GM12891 (cell line): ENCODE measurements around the gene SMIM5.

Experiments used
- DNase-seq: peaks from one replicate; pipeline ENCODE4 v3.0.0; 2011; ENCODE audit warnings: low spot score; ENCODE audit not compliant: insufficient read length
- FAIRE-seq: peaks from 2 replicates; lab custom pipeline; 2011; peaks lifted over from hg19 to GRCh38; lab: Jason Lieb, UNC
- PAX5 ChIP-seq: IDR thresholded peaks from 2 replicates; pipeline ENCODE4 v1.6.1; 2011; ENCODE audit warnings: low read length, moderate library complexity, mild to moderate bottlenecking; ENCODE audit not compliant: insufficient read depth, severe bottlenecking
- POLR2A ChIP-seq: IDR thresholded peaks from 2 replicates; pipeline ENCODE4 v1.6.1; 2011; ENCODE audit warnings: low read depth, low read length, control low read depth
- POLR2AphosphoS5 ChIP-seq: IDR thresholded peaks from 2 replicates; pipeline ENCODE4 v1.6.1; 2011; ENCODE audit warnings: low read depth, low read length, control low read depth
- POU2F2 ChIP-seq: IDR thresholded peaks from 2 replicates; pipeline ENCODE4 v1.6.1; 2011; ENCODE audit warnings: low read depth, mild to moderate bottlenecking, control low read depth, low read length, moderate library complexity
- SPI1 ChIP-seq: IDR thresholded peaks from 2 replicates; pipeline ENCODE4 v1.6.1; 2011; ENCODE audit warnings: low read depth, low read length, control low read depth
- TAF1 ChIP-seq: IDR thresholded peaks from 2 replicates; pipeline ENCODE4 v1.6.1; 2011; ENCODE audit warnings: low read depth, low read length, control low read depth

SMIM5 gene

DNA sequence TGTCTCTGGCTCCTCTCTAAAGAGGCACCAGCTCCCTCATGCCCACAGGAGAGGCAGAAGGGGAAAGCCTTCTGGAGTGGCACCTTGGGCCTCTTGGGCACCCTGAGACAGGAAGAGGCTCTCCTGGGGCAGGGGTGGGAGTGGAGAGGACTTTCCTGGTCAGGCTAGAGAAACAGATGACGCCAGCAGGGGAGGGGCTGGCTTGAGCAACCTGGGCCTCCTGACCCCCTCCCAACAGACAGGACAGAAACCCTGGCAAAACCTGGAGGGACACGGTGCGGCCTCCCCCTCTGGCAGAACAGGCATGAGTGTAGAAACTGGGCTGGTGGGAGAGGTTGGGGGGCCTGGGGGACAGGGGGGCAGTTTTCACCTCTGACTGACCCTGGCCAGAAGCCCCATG lies 6.1 kb downstream of the SMIM5 start:
- no peak for FAIRE-seq
- peak; percentile 7 for DNase-seq
- TF ChIP-seq POLR2AphosphoS5, result no peak
- TF ChIP-seq SPI1, result no peak
- TF ChIP-seq PAX5, result no peak
- TF ChIP-seq POLR2A, result no peak
- no peak for TF ChIP-seq TAF1
- no peak for TF ChIP-seq POU2F2

DNA sequence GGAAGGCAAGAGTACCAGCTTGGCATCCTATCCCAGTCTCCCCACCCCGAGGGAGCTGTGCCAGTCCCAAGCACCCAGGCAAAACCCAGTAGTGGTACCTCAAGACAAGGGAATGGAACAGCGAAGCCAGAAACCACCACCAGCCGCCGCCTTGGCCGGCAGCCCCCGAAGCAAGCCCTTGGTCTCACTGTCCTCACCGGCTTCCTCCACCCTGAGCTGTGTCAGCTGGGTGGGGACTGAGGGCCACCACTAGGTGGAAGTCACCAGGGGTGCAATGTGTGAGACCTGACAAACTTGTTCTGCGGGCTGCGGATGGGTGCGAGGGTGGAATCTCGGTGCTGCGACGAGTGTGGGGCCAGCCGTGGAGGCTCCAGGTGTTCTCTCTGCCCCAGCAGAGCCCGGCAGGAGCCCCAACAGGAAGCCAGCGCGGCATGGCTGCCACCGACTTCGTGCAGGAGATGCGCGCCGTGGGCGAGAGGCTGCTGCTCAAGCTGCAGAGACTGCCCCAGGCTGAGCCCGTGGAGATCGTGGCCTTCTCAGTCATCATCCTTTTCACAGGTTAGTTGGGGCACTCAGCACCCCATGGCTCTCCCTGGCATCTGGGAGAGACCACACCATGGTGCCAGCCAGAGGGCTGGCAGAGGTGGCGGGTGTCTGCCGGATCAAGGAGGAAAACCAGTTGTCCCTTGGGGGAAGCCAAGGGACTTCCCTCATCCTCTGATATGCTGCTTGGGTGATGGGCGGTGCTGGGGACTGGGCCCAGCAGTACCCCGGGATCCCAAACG lies 6.7 kb downstream of the SMIM5 start:
- DNase-seq, result peak; percentile 7
- TF ChIP-seq POLR2AphosphoS5, result no peak
- TF ChIP-seq TAF1, result no peak
- no peak for TF ChIP-seq SPI1
- TF ChIP-seq PAX5, result no peak
- no peak for TF ChIP-seq POLR2A
- no peak for TF ChIP-seq POU2F2
- no peak for FAIRE-seq

DNA sequence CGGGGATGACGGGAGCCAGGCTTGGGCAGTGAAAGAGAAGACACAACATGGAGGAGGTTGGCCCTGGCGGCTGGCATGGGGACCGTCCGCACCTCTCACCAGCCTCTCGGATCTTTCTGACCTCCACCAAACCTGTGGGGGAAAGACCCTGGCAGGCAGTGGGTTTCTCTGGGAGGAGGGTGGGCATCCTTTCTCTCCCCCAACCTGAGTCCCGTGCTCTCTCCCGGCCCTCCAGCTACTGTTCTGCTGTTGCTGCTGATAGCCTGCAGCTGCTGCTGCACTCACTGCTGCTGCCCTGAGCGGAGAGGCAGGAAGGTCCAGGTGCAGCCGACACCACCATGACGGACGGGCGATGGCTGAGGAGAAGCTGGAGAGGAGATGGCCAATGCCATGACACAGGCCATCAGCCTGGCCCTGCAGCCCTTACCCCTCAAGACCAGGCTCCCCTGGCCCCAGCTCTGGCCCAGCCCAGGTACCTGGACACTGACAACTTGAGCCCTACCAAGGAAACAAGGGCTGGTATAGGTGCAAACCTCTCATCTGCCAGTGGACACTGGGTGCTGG lies 7.4 kb downstream of the SMIM5 start:
- TF ChIP-seq POLR2AphosphoS5 (no peak), PAX5 (no peak), TAF1 (no peak), SPI1 (no peak), POLR2A (no peak), POU2F2 (no peak)
- FAIRE-seq, result no peak
- DNase-seq, result peak; percentile 5

DNA sequence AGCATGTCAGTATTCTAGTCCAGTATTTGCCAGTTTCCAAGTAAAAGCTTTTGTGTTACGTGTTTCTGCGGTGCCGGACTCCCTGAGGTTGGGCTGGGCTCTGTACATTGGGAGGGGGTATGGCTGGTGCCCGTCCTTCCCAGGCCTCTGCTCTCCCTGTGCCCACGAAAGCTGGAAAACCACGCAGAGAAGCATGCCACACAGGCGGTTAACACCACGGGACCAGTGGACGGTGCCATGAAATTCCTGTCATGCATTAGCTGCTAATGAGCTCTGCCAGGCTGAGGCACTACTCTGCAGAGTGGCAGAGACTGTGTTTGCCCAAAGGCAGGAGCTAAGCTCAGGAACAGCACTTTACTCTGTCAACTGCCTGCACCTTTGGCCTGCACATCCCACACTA lies 8.1 kb downstream of the SMIM5 start:
- FAIRE-seq, result no peak
- TF ChIP-seq POLR2A (no peak), PAX5 (no peak), SPI1 (no peak), POU2F2 (no peak), POLR2AphosphoS5 (no peak), TAF1 (no peak)
- DNase-seq, result peak; percentile 2

DNA sequence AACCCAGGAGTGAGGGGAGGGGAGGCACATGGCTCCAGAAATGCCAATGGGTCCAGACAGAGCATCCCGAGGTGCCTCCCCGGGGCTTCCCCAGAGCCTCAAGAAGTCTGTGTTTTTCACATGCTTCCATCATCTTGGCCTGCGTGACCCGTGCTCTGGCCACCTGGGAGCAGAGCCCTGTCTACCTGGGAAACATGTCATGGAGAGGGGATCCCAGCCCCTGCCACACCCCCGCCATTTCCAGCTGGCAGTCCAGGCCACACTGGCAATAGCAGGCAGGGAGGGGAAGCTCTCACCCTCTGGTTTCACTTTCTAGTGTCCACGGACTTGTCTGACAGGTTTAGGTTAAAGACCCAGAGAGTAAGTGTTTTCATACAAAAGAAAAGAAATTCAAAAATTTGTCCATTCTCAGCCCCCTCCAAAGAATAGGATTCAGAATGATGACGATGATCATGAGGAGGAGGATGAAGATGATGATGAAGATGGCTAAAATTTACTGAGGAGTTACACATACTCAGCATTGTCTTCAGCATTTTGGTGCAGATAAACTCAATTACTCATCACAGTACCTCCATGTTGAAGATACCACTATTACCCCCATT lies 9.0 kb downstream of the SMIM5 start:
- FAIRE-seq, result no peak
- TF ChIP-seq POLR2A (no peak), PAX5 (no peak), POLR2AphosphoS5 (no peak), POU2F2 (no peak), TAF1 (no peak), SPI1 (no peak)
- peak; percentile 5 for DNase-seq

DNA sequence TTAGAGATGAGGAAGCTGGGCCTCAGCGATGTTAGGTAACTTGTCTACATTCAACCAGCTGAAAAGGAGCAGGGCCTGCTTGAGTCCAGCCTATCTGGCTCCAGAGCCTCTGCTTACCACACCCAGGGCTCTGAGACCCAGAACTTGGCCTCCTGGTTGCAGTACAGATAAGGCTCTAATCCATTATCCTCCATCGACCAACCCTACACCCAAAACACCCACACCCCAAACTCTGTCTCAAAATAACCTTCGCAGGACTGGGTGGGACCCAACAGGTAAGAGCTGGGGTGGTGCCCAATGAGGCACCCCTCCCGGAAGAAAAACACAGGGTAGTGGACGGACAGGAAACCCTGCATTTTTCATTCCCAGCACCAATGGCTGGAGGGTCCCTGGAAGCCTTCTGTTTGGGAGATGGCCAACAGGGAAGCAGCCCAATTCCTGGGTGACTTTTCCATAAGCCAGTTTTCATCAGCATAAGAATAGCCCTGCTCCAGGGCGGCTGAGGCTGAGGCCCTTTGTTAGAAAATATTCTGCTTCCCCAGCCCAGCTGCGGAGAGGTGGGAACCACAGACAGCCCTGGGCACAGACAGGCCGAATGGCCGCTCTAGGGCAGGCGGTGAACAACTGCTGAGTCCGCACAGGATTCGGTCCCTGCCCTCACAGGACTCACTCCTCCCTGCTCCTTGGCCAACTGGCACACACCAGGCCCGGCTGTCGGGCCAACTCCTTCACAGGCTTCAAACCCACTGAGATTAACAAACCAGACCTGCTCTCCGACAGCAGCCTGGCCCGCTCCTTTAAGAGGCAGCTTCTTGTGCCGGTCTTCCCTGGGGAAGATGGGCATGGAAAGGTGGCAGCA lies 9.8 kb downstream of the SMIM5 start:
- DNase-seq (peak; percentile 9), FAIRE-seq (peak; percentile 48)
- TF ChIP-seq POLR2AphosphoS5, result no peak
- TF ChIP-seq PAX5, result no peak
- TF ChIP-seq POU2F2, result no peak
- no peak for TF ChIP-seq SPI1
- no peak for TF ChIP-seq POLR2A
- no peak for TF ChIP-seq TAF1

DNA sequence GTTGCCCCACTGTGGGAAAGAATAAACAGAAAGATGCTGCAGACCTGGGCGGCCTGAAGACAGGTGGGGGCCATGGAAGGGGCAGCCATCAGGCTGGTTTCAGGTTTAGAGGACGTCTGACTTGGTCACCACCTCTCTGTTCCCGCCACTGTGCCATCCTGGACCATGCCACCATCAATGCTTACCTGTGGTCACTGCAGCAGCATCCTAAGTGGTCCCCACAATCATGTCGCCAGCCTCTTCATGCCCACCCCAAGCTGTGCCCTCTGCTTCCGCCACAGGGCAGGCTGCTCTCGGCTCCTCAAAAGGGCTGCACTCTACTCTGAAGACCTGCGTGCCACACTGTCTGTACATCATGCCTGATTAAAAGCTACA lies 10.4 kb downstream of the SMIM5 start:
- DNase-seq (no peak), FAIRE-seq (no peak)
- TF ChIP-seq SPI1 (no peak), POLR2AphosphoS5 (no peak), TAF1 (no peak), POLR2A (no peak), POU2F2 (no peak), PAX5 (no peak)

DNA sequence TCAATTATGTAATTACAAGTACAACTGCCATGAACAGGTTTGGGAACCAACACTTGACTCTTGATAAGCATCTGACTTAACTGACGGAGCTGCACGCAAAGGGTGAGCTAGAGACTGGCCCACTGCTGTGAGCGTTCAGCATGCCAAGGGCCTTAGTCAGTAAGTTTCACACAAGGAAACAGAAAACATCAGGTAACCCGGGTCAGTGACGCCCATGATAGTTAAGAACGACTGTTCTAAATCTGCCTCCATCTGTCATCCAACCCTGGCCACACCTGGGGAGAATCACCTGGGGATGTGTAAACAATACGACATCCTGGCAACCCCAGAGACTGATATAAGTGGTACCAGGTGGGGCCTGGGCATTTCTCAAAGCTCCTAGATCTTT lies 12.3 kb downstream of the SMIM5 start:
- DNase-seq, result no peak
- FAIRE-seq, result no peak
- TF ChIP-seq POU2F2, result no peak
- TF ChIP-seq TAF1, result no peak
- TF ChIP-seq SPI1, result no peak
- TF ChIP-seq POLR2AphosphoS5, result no peak
- TF ChIP-seq PAX5, result no peak
- TF ChIP-seq POLR2A, result no peak
